ENCODE results near the gene MAPK10.

GRCh38 chr4:85979276-85979675 is 380.6 kb downstream of the MAPK10 start:
- TF ChIP-seq SUZ12 (IDR thresholded peaks at IDR 0.05), result no peak
- no peak for TF ChIP-seq ARNT (IDR thresholded peaks at IDR 0.05)
- TF ChIP-seq BHLHE40 (IDR thresholded peaks at IDR 0.05; ENCODE audit: borderline replicate concordance), result no peak
- no peak for TF ChIP-seq NFRKB (IDR thresholded peaks at IDR 0.05)
- TF ChIP-seq FOXK2 (IDR thresholded peaks at IDR 0.05), result no peak
- TF ChIP-seq TARDBP (IDR thresholded peaks at IDR 0.05), result no peak
- TF ChIP-seq FOXM1 (IDR thresholded peaks at IDR 0.05; ENCODE audit: borderline replicate concordance), result no peak
- no peak for TF ChIP-seq ZNF384 (IDR thresholded peaks at IDR 0.05)
- TF ChIP-seq L3MBTL2 (conservative IDR thresholded peaks at IDR 0.05), result no peak
